Measurements from ENCODE around the gene SULF2.

GRCh38 chr20:47809161-47809960, 24.1 kb upstream of the SULF2 start:
- no peak for TF ChIP-seq CTCF (IDR thresholded peaks at IDR 0.05)
- no peak for TF ChIP-seq POLR2AphosphoS5 (IDR thresholded peaks at IDR 0.05)
- TF ChIP-seq EP300 (IDR thresholded peaks at IDR 0.05) = no peak
